Astrocyte (in vitro differentiated cells and primary cell): Measurements from ENCODE around the gene ZCCHC12. TPM values are rescaled to one million over a fixed set of nuclear protein-coding genes. Genes with fewer than 3 reads are reported as not detected.

ENCODE experiments used
- DNase-seq: peaks from one replicate; pipeline ENCODE4 v3.0.0-alpha.2; 2010; ENCODE audit warnings: low read depth
- FAIRE-seq: peaks from 2 replicates; lab custom pipeline; 2011; peaks lifted over from hg19 to GRCh38; lab: Jason Lieb, UNC
- H2AFZ ChIP-seq: 2 replicates; pipeline ENCODE4 v1.6.0; 2012; ENCODE audit warnings: low read depth, low read length, inconsistent platforms
- H3K27ac ChIP-seq: 2 replicates; pipeline ENCODE4 v1.5.1; 2011; ENCODE audit warnings: low read depth, low read length, inconsistent platforms
- H3K27me3 ChIP-seq: 2 replicates; pipeline ENCODE4 v1.6.0; 2011; ENCODE audit warnings: low read length, inconsistent platforms; ENCODE audit not compliant: insufficient read depth
- H3K36me3 ChIP-seq: 2 replicates; pipeline ENCODE4 v1.5.1; 2011; ENCODE audit warnings: low read length, inconsistent platforms; ENCODE audit not compliant: insufficient read depth
- H3K4me1 ChIP-seq: 2 replicates; pipeline ENCODE4 v1.5.1; 2011; ENCODE audit warnings: low read length, inconsistent platforms; ENCODE audit not compliant: insufficient read depth
- H3K4me2 ChIP-seq: 2 replicates; pipeline ENCODE4 v1.6.0; 2012; ENCODE audit warnings: low read length, inconsistent platforms
- H3K4me3 ChIP-seq: 2 replicates; pipeline ENCODE4 v1.5.1; 2011; ENCODE audit warnings: low read depth, mild to moderate bottlenecking, low read length, inconsistent platforms; ENCODE audit not compliant: insufficient read depth
- H3K79me2 ChIP-seq: 2 replicates; pipeline ENCODE4 v1.6.0; 2012; ENCODE audit warnings: mild to moderate bottlenecking, low read length, inconsistent platforms; ENCODE audit not compliant: insufficient read depth
- H3K9ac ChIP-seq: 2 replicates; pipeline ENCODE4 v1.6.0; 2012; ENCODE audit warnings: mild to moderate bottlenecking, low read length, inconsistent platforms
- H3K9me3 ChIP-seq: 2 replicates; pipeline ENCODE4 v1.5.1; 2012; ENCODE audit warnings: low read depth, mild to moderate bottlenecking, low read length, inconsistent platforms; ENCODE audit not compliant: insufficient read depth
- H4K20me1 ChIP-seq: 2 replicates; pipeline ENCODE4 v1.6.0; 2012; ENCODE audit warnings: low read length, inconsistent platforms; ENCODE audit not compliant: insufficient read depth
- H3K27ac Mint-ChIP-seq: one replicate; pipeline ENCODE4 v1.8.0; 2021; ENCODE audit warnings: mild to moderate bottlenecking, mixed read lengths; ENCODE audit not compliant: unreplicated experiment
- H3K27me3 Mint-ChIP-seq: one replicate; pipeline ENCODE4 v1.8.0; 2021; ENCODE audit warnings: low read depth, mixed read lengths; ENCODE audit not compliant: unreplicated experiment
- H3K36me3 Mint-ChIP-seq: one replicate; pipeline ENCODE4 v1.8.0; 2021; ENCODE audit warnings: low read depth, mixed read lengths; ENCODE audit not compliant: unreplicated experiment
- H3K4me1 Mint-ChIP-seq: one replicate; pipeline ENCODE4 v1.8.0; 2021; ENCODE audit warnings: low read depth, mixed read lengths; ENCODE audit not compliant: unreplicated experiment
- H3K4me3 Mint-ChIP-seq: one replicate; pipeline ENCODE4 v1.8.0; 2021; ENCODE audit warnings: mild to moderate bottlenecking, moderate library complexity, mixed read lengths; ENCODE audit not compliant: unreplicated experiment
- H3K9me3 Mint-ChIP-seq: one replicate; pipeline ENCODE4 v1.8.0; 2021; ENCODE audit warnings: mild to moderate bottlenecking, mixed read lengths; ENCODE audit not compliant: unreplicated experiment
- EZH2 ChIP-seq: IDR thresholded peaks from 2 replicates; pipeline ENCODE4 v1.6.1; 2012; ENCODE audit warnings: mild to moderate bottlenecking, low read length, inconsistent platforms; ENCODE audit not compliant: insufficient read depth
- total RNA-seq: library from RNA; stranded (reverse); gene quantifications from 2 replicates; pipeline ENCODE4 v1.2.1, GENCODE V29; 2021
- TF ChIP-seq, protein P1 (sequence below): IDR thresholded peaks from 2 replicates; pipeline ENCODE4 v1.5.1; 2011; ENCODE audit warnings: low read depth, mild to moderate bottlenecking, inconsistent platforms, low read length, moderate library complexity; ENCODE audit not compliant: insufficient read depth

ZCCHC12 gene
- total RNA-seq, 1 donor from 2014 or later = 0.16 TPM

DNA sequence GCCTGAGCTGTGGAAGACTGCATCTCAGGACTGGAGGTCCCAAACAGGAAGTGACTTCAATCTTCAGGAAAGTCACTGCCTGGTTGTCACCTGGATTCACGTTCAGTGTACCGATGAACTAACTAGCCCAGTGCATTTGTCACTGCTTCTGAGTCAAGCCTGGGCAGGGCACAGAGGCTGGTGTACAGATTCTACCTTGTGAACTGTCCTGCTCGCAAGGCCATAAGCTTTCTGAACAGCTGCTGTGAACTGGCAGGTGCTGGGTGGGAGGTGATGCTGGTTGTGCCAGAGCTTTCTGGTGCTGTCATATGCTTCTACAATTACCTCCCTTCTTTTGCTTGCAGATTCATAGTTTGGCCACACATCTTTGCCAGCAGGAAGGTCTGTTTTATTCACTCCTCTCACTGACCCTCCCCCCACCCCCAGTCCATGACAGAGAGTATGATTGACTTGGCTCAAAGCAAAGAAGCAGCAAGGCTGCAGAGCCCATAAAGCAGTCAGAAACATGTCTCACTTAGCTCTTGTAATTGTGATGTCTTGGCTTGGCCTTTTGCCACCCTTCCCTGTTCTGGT is 40.5 kb downstream of the ZCCHC12 start:
- no peaks in the 10 kb centered on the region for H3K9me3 Mint-ChIP-seq
- TF ChIP-seq EZH2 = no peak
- TF ChIP-seq, protein P1, sequence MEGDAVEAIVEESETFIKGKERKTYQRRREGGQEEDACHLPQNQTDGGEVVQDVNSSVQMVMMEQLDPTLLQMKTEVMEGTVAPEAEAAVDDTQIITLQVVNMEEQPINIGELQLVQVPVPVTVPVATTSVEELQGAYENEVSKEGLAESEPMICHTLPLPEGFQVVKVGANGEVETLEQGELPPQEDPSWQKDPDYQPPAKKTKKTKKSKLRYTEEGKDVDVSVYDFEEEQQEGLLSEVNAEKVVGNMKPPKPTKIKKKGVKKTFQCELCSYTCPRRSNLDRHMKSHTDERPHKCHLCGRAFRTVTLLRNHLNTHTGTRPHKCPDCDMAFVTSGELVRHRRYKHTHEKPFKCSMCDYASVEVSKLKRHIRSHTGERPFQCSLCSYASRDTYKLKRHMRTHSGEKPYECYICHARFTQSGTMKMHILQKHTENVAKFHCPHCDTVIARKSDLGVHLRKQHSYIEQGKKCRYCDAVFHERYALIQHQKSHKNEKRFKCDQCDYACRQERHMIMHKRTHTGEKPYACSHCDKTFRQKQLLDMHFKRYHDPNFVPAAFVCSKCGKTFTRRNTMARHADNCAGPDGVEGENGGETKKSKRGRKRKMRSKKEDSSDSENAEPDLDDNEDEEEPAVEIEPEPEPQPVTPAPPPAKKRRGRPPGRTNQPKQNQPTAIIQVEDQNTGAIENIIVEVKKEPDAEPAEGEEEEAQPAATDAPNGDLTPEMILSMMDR = no peak

DNA sequence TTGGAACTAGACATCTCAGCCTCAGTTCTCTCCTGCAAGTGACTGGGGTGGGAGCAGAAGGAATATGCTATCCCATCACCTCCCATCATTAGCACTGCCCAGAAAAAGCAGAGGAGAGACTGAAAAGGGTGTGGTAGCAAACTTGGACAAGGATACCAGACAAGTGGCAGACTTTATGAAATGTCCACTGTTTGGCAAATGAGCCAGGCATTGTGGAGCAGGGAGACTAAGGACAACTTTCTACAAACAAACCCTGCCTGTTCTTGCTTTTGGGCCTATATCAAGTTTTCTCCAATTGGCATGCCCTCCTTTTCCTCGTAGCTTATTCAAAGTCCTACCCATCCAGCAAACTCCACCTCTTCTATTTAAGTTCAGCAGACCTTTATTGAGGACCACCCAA is 41.6 kb downstream of the ZCCHC12 start:
- Histone ChIP-seq H3K9ac (no peak overlapping the region), H3K9me3 (no peaks in the 10 kb centered on the region), H3K4me1 (no peaks in the 10 kb centered on the region), H3K79me2 (no peaks in the 10 kb centered on the region), H3K4me3 (no peak overlapping the region), H2AFZ (no peak overlapping the region), H3K4me2 (no peak overlapping the region), H3K27ac (no peak overlapping the region), H3K27me3 (no peaks in the 10 kb centered on the region), H3K36me3 (no peaks in the 10 kb centered on the region), H4K20me1 (no peaks in the 10 kb centered on the region)
- Mint-ChIP-seq H3K27me3 (no peaks in the 10 kb centered on the region), H3K36me3 (no peaks in the 10 kb centered on the region), H3K4me1 (no peaks in the 10 kb centered on the region), H3K9me3 (no peaks in the 10 kb centered on the region), H3K4me3 (no peak overlapping the region), H3K27ac (no peak overlapping the region)
- no peak for FAIRE-seq
- no peak for DNase-seq
- no peak for TF ChIP-seq EZH2

More for the DNA sequence above, 40.5 kb downstream of the ZCCHC12 start:
- Histone ChIP-seq H3K79me2 (no peaks in the 10 kb centered on the region), H3K27ac (no peak overlapping the region), H3K4me2 (no peak overlapping the region), H3K4me3 (no peak overlapping the region), H4K20me1 (no peaks in the 10 kb centered on the region), H2AFZ (no peak overlapping the region), H3K36me3 (no peaks in the 10 kb centered on the region), H3K9ac (no peak overlapping the region), H3K27me3 (no peaks in the 10 kb centered on the region), H3K4me1 (no peaks in the 10 kb centered on the region), H3K9me3 (no peaks in the 10 kb centered on the region)
- no peak for DNase-seq
- no peaks in the 10 kb centered on the region for H3K27me3 Mint-ChIP-seq
- no peak for FAIRE-seq
- no peak overlapping the region for H3K27ac Mint-ChIP-seq
- no peaks in the 10 kb centered on the region for H3K4me1 Mint-ChIP-seq
- no peak overlapping the region for H3K4me3 Mint-ChIP-seq
- no peaks in the 10 kb centered on the region for H3K36me3 Mint-ChIP-seq

DNA sequence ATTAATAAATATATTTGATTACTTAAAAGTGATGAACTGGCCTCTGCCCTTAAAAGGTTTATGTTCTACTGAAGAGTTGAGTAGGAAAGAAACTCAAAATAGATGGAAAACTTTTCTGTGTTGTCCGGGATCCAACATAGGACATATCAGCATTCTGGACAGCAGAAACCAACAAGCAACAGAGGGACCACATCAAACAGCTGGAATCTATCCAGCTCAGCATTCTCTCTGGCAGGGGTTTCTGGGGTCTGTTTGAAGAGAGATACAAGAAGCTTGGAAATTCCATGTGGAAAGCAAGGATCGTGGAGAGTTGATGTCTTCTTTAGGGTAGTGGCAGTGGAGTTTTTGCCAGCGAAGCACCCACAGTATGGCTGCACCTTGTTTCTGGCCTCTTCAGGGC is 43.6 kb downstream of the ZCCHC12 start:
- Histone ChIP-seq H4K20me1 (no peaks in the 10 kb centered on the region), H3K9ac (no peak overlapping the region), H3K27me3 (no peaks in the 10 kb centered on the region), H3K4me3 (no peak overlapping the region), H3K4me2 (no peak overlapping the region), H3K79me2 (no peaks in the 10 kb centered on the region), H2AFZ (no peak overlapping the region), H3K4me1 (no peaks in the 10 kb centered on the region), H3K27ac (no peak overlapping the region), H3K36me3 (no peaks in the 10 kb centered on the region), H3K9me3 (no peaks in the 10 kb centered on the region)
- DNase-seq = no peak
- Mint-ChIP-seq H3K4me3 (no peak overlapping the region), H3K9me3 (no peaks in the 10 kb centered on the region), H3K27ac (no peak overlapping the region), H3K4me1 (peaks cover 2% of the 10 kb centered on the region), H3K27me3 (no peaks in the 10 kb centered on the region), H3K36me3 (no peaks in the 10 kb centered on the region)
- FAIRE-seq = no peak
- TF ChIP-seq, protein P1 = no peak
- TF ChIP-seq EZH2 = no peak
